Body of pancreas (tissue), 4 donors: ENCODE results near the gene CYP11A1. TPM values are rescaled to one million over a fixed set of nuclear protein-coding genes. Genes with fewer than 3 reads are reported as not detected.

Experiments
- ATAC-seq: fragments of 150-250 bp; one replicate; pipeline ENCODE4 v1.9.1; 2016
- DNase-seq, 4 donors: peaks; one replicate each; pipeline ENCODE4 v3.0.0-alpha.2; 2019
- H3K27ac ChIP-seq, 4 donors: fragments of 200-600 bp; sonication (generic); 1 replicate in 3 of 4; 2 replicates in 1 of 4; pipeline versions ENCODE4 v1.5.1 to v1.6.1; 2016 to 2019; ENCODE audit warnings: mild to moderate bottlenecking in 1 of 4, mixed read lengths in 1 of 4, moderate library complexity in 1 of 4
- H3K27me3 ChIP-seq, 2 donors: fragments of 200-600 bp; sonication (generic); one replicate each; pipeline ENCODE4 v1.6.0; 2016; ENCODE audit warnings: mild to moderate bottlenecking in 1 of 2
- H3K36me3 ChIP-seq, 2 donors: fragments of 200-600 bp; sonication (generic); replicated peaks in 1 of 2; 2 replicates each; pipeline ENCODE4 v1.5.1; 2016; ENCODE audit warnings: low read depth in 2 of 2; ENCODE audit not compliant: insufficient read depth in 1 of 2
- H3K4me1 ChIP-seq: fragments of 200-600 bp; sonication (generic); one replicate; pipeline ENCODE4 v1.6.0; 2016
- H3K4me3 ChIP-seq, 2 donors: fragments of 200-600 bp; sonication (generic); 1 replicate in 1 of 2; 2 replicates in 1 of 2; pipeline ENCODE4 v1.5.1; 2016 to 2019
- H3K9me3 ChIP-seq, 3 donors: fragments of 200-600 bp; sonication (generic); 1 replicate in 2 of 3; 2 replicates in 1 of 3; pipeline ENCODE4 v1.5.1; 2016
- CTCF ChIP-seq, 7 experiments: fragments of 450-650 bp in 4 of 7; fragments of 200-600 bp in 3 of 7; sonication (generic) in 3 of 7; IDR thresholded peaks; one replicate each; pipeline ENCODE4 v1.5.1; 2016 to 2019; ENCODE audit warnings: antibody characterized with exemption in 7 of 7
- POLR2A ChIP-seq, 3 donors: fragments of 450-650 bp; IDR thresholded peaks; one replicate each; pipeline ENCODE4 v1.6.1; 2016; ENCODE audit warnings: antibody characterized with exemption in 3 of 3, mild to moderate bottlenecking in 2 of 3
- WGBS, 2 donors: methylation state at CpG; one replicate each; pipeline ENCODE4 v1.1.5; 2017; 5-methylcytosine and 5-hydroxymethylcytosine counted together
- intact Hi-C: fragments of 100-400 bp; cut with DNase I; formaldehyde crosslinking; loops from one replicate; pipeline ENCODE4 v1.15.1; 2023
- total RNA-seq, 2 donors: library from RNA; depleted of rRNA; stranded (reverse); fragments of >200 nt; gene quantifications; one replicate each; pipeline ENCODE4 v1.1.0, GENCODE V29; 2016

Gene CYP11A1
- total RNA-seq, 2 donors from 2014 or later = 0.26 to 0.99 TPM

DNA sequence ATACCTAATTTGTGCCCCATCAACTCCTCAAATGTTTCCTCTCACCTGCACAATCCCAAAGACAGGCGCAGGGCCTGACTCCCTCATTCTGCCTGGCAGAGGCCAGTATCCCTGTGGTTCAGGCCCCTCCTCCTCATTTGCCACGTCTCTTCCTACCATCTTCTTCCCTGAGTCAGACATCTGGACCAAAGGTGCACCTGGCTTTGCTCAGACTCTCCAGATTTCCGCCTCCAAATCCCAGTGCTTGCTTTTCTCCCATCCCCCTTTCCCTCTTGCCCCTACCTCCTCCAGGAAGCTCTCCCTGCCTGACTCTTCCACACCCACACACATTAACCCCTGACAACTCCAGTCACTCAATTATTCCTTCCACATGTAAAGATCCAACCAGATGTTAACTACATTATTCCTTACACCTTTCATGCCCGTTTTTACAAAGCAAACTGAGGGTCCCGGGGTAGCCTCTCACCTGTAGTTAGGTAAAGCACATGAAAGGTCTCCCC is 46.7 kb upstream of the CYP11A1 start:
- Histone ChIP-seq H3K9me3 (no peaks in the 10 kb centered on the region), H3K4me1 (no peaks in the 10 kb centered on the region), H3K36me3 (no peaks in the 10 kb centered on the region), H3K27me3 (no peaks in the 10 kb centered on the region), H3K4me3 (no peak overlapping the region), H3K27ac (no peak overlapping the region)
- intact Hi-C loops = no loop called here
- TF ChIP-seq POLR2A (IDR thresholded peaks at IDR 0.05) (no peak), CTCF (IDR thresholded peaks at IDR 0.05) (no peak)
- no peak for DNase-seq
- ATAC-seq = no peak
- 81 to 87% methylated on average over 5 of the region's 5 CpGs for WGBS, 2 donors

GRCh38 chr15:74413350-74414080 is 46.1 kb upstream of the CYP11A1 start:
- Histone ChIP-seq H3K27me3 (no peaks in the 10 kb centered on the region), H3K36me3 (no peaks in the 10 kb centered on the region), H3K27ac (no peak overlapping the region), H3K4me3 (no peak overlapping the region), H3K4me1 (no peaks in the 10 kb centered on the region), H3K9me3 (no peaks in the 10 kb centered on the region)
- intact Hi-C loops = no loop called here
- TF ChIP-seq POLR2A (IDR thresholded peaks at IDR 0.05) = no peak
- no peak for TF ChIP-seq CTCF (IDR thresholded peaks at IDR 0.05)
- WGBS, 2 donors = 82 to 84% methylated on average over 6 to 9 of the region's 9 CpGs
- ATAC-seq (no peak), DNase-seq (no peak)

DNA sequence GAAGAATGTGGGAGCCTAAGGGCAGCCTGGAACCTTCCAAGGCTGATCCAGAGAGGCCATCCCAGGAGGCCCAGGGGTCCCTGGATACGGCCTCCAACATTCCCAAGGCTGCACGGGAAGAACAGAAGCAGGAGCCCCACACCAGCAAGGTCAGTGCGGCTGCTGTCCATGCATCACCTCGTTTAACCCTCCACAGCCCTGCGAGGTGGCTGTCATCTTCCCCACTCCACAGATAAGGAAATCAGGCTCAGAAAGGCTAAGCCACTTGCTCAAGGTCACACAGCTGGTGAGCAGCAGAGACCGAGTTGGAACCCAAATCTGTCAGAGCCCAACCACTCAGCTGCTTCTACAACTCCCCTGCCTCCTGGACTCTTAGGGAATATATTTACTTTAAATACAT is 44.7 kb upstream of the CYP11A1 start:
- TF ChIP-seq POLR2A (IDR thresholded peaks at IDR 0.05) = no peak
- no peak for TF ChIP-seq CTCF (IDR thresholded peaks at IDR 0.05)
- H3K4me1 ChIP-seq = no peaks in the 10 kb centered on the region
- DNase-seq = no peak
- no peak for ATAC-seq
- H3K9me3 ChIP-seq = no peaks in the 10 kb centered on the region
- H3K36me3 ChIP-seq = no peaks in the 10 kb centered on the region
- H3K27ac ChIP-seq = no peak overlapping the region
- intact Hi-C loops = no loop called here
- no peak overlapping the region for H3K4me3 ChIP-seq
- WGBS, 2 donors = 13 to 38% methylated on average over 2 to 5 of the region's 6 CpGs
- H3K27me3 ChIP-seq = no peaks in the 10 kb centered on the region

DNA sequence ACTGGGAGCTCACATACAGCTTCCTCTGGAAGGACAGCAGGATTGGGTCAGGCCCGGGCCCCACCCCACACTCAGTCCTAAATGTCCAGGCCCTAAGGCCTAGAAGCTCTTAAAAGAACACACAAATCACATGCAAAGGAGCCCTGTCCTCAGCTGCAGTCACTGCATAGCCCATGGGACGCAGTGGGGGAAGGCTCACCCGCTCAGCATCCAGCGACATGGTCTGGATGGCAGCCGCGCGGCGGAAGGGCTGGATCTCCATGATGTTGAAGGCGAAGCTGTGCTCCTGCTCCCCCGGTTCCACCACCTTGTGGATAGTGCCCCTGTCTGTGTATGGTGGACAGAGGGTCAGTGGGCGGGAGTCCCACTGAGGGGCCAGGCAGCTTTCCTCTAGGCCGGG is 44.2 kb upstream of the CYP11A1 start:
- Histone ChIP-seq H3K27me3 (no peaks in the 10 kb centered on the region), H3K27ac (no peak overlapping the region), H3K9me3 (no peaks in the 10 kb centered on the region), H3K4me1 (no peaks in the 10 kb centered on the region), H3K4me3 (no peak overlapping the region), H3K36me3 (no peaks in the 10 kb centered on the region)
- no peak for ATAC-seq
- intact Hi-C loops = no loop called here
- 87 to 92% methylated on average over 4 to 12 of the region's 12 CpGs for WGBS, 2 donors
- no peak for DNase-seq
- no peak for TF ChIP-seq CTCF (IDR thresholded peaks at IDR 0.05)

DNA sequence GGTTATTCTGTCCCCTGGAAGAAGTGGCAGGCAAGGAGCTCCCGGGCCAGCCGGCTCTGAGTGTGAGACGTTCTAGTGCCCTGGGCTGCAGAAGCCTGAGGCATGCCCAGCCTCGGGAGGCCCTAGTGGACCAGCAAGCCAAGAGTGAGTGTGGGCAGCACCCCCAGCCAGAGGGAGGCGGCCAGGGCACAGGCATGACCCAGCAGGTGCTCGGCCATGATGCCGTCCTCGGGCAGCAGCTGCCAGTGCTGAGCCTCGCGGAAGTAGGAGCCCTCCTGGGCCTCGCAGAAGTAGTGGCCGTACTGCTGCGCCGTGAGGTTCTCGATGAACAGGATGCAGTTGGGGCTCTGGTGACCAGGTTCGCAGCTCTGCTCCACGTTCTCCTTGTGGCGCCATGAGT is 43.1 kb upstream of the CYP11A1 start:
- no peaks in the 10 kb centered on the region for H3K4me1 ChIP-seq
- intact Hi-C loops = no loop called here
- 88 to 92% methylated on average over 5 to 18 of the region's 18 CpGs for WGBS, 2 donors
- DNase-seq (no peak), ATAC-seq (no peak)
- H3K36me3 ChIP-seq = no peaks in the 10 kb centered on the region
- H3K27ac ChIP-seq = no peak overlapping the region
- TF ChIP-seq POLR2A (IDR thresholded peaks at IDR 0.05) = no peak
- no peak for TF ChIP-seq CTCF (IDR thresholded peaks at IDR 0.05)
- H3K9me3 ChIP-seq = no peaks in the 10 kb centered on the region
- no peaks in the 10 kb centered on the region for H3K27me3 ChIP-seq
- H3K4me3 ChIP-seq = no peak overlapping the region
